Skin epidermis (tissue), 12 donors: ENCODE data around the gene LRTM1.

Source experiments
- H3K27ac ChIP-seq, 21 experiments: fragments of 200-600 bp; sonication (generic) in 11 of 21; one replicate each; pipeline ENCODE4 v1.5.0; 2020; ENCODE audit warnings: mild to moderate bottlenecking in 3 of 21, inconsistent platforms in 2 of 21, moderate library complexity in 2 of 21
- H3K4me3 ChIP-seq, 7 experiments: fragments of 200-600 bp; sonication (generic) in 2 of 7; one replicate each; pipeline ENCODE4 v1.5.0; 2020; ENCODE audit warnings: inconsistent platforms in 2 of 7, mild to moderate bottlenecking in 2 of 7, moderate library complexity in 1 of 7

The LRTM1 gene

GRCh38 chr3:54928046-54928770 lies at the start of gene LRTM1:
Gene LRTM1, minus strand, starts transcription at chr3:54928059. Its CDS starts 148 bp downstream, at chr3:54927911.
- no peak within 1 kb of the TSS for H3K27ac ChIP-seq
- no peak within 1 kb of the TSS for H3K4me3 ChIP-seq

GRCh38 chr3:54977439-54977838 lies 49.6 kb upstream of the LRTM1 start:
- no peak overlapping the region for H3K27ac ChIP-seq

GRCh38 chr3:54970895-54971294 lies 43.0 kb upstream of the LRTM1 start:
- Histone ChIP-seq H3K27ac (peak overlapping the region in 3 of 21 experiments; percentile 46 to 67 (median 66)), H3K4me3 (no peak overlapping the region)

More at GRCh38 chr3:54977439-54977838, 49.6 kb upstream of the LRTM1 start:
- no peak overlapping the region for H3K4me3 ChIP-seq

- Histone ChIP-seq H3K27ac (peak overlapping the region in 1 of 21 experiments; percentile 19), H3K4me3 (no peak overlapping the region)
Observed at GRCh38 chr3:54969652-54970051, 41.8 kb upstream of the LRTM1 start.

- Histone ChIP-seq H3K4me3 (no peak overlapping the region), H3K27ac (peak overlapping the region in 6 of 21 experiments; percentile 12 to 72 (median 35))
Observed at GRCh38 chr3:54968546-54969172, 40.8 kb upstream of the LRTM1 start.

GRCh38 chr3:54967731-54968161 lies 39.9 kb upstream of the LRTM1 start:
- H3K4me3 ChIP-seq = no peak overlapping the region

GRCh38 chr3:54966979-54967378 lies 39.1 kb upstream of the LRTM1 start:
- Histone ChIP-seq H3K4me3 (no peak overlapping the region), H3K27ac (peak overlapping the region in 4 of 21 experiments; percentile 22 to 65 (median 37))

More at GRCh38 chr3:54967731-54968161, 39.9 kb upstream of the LRTM1 start:
- peak overlapping the region in 4 of 21 experiments; percentile 20 to 36 (median 22) for H3K27ac ChIP-seq

- Histone ChIP-seq H3K4me3 (no peak overlapping the region), H3K27ac (peak overlapping the region in 5 of 21 experiments; percentile 15 to 65 (median 28))
Observed at GRCh38 chr3:54965746-54966145, 37.9 kb upstream of the LRTM1 start.

GRCh38 chr3:54964081-54964480 lies 36.2 kb upstream of the LRTM1 start:
- no peak overlapping the region for H3K4me3 ChIP-seq
- H3K27ac ChIP-seq = peak overlapping the region in 4 of 21 experiments; percentile 1 to 21 (median 12)

GRCh38 chr3:54963641-54964040 lies 35.8 kb upstream of the LRTM1 start:
- Histone ChIP-seq H3K27ac (peak overlapping the region in 3 of 21 experiments; percentile 1 to 14 (median 10)), H3K4me3 (no peak overlapping the region)

- no peak overlapping the region for H3K4me3 ChIP-seq
- H3K27ac ChIP-seq = peak overlapping the region in 3 of 21 experiments; percentile 23 to 43 (median 30)
Observed at GRCh38 chr3:54962200-54962599, 34.3 kb upstream of the LRTM1 start.

- Histone ChIP-seq H3K4me3 (no peak overlapping the region), H3K27ac (peak overlapping the region in 3 of 21 experiments; percentile 12 to 38 (median 30))
Observed at GRCh38 chr3:54960701-54961100, 32.8 kb upstream of the LRTM1 start.

GRCh38 chr3:54960082-54960481 lies 32.2 kb upstream of the LRTM1 start:
- Histone ChIP-seq H3K27ac (peak overlapping the region in 4 of 21 experiments; percentile 12 to 46 (median 32)), H3K4me3 (no peak overlapping the region)

- Histone ChIP-seq H3K27ac (peak overlapping the region in 2 of 21 experiments; percentile 10 to 24), H3K4me3 (no peak overlapping the region)
Observed at GRCh38 chr3:54957711-54958110, 29.9 kb upstream of the LRTM1 start.

- Histone ChIP-seq H3K27ac (peak overlapping the region in 2 of 21 experiments; percentile 29 to 58), H3K4me3 (no peak overlapping the region)
Observed at GRCh38 chr3:54955941-54956340, 28.1 kb upstream of the LRTM1 start.

- H3K4me3 ChIP-seq = no peak overlapping the region
- peak overlapping the region in 2 of 21 experiments; percentile 9 to 58 for H3K27ac ChIP-seq
Observed at GRCh38 chr3:54955496-54955895, 27.6 kb upstream of the LRTM1 start.

GRCh38 chr3:54954521-54954920 lies 26.7 kb upstream of the LRTM1 start:
- peak overlapping the region in 6 of 21 experiments; percentile 33 to 60 (median 56) for H3K27ac ChIP-seq
- no peak overlapping the region for H3K4me3 ChIP-seq

- no peak overlapping the region for H3K4me3 ChIP-seq
- peak overlapping the region in 6 of 21 experiments; percentile 33 to 60 (median 56) for H3K27ac ChIP-seq
Observed at GRCh38 chr3:54954022-54954421, 26.2 kb upstream of the LRTM1 start.

GRCh38 chr3:54951405-54951804 lies 23.5 kb upstream of the LRTM1 start:
- Histone ChIP-seq H3K4me3 (no peak overlapping the region), H3K27ac (peak overlapping the region in 5 of 21 experiments; percentile 33 to 55 (median 37))

- Histone ChIP-seq H3K27ac (peak overlapping the region in 6 of 21 experiments; percentile 20 to 55 (median 26)), H3K4me3 (no peak overlapping the region)
Observed at GRCh38 chr3:54950391-54951003, 22.6 kb upstream of the LRTM1 start.
